ENCODE measurements around the gene GET3. TPM values are rescaled to one million over a fixed set of nuclear protein-coding genes. Genes with fewer than 3 reads are reported as not detected.

The GET3 gene
- total and polyA plus RNA-seq, 3 donors from 2014 or later, result 89.3 to 134 (median 109) TPM

Small RNAs within 50 kb of the gene (microRNA-seq; reads per million reads assigned to microRNA genes)
- gene MIR5684 (ENCODE audit: borderline number of aligned reads in 2 of 2, borderline replicate concordance in 1 of 2), result 0 reads per million in 2 donors

Small RNAs within 50 kb of the gene (small RNA-seq; reads per million reads assigned to genes)
- gene MIR5684 (0 reads per million in 2 donors), gene SNORD41 (1,171 to 1,317 reads per million in 2 donors)

Other genes with a start within 250 kb of the GET3 start
- 10 to 100 TPM; 10.7 to 18.0 TPM for gene ZNF564, start 186.0 kb upstream of the GET3 start, total RNA-seq
- gene ZNF564, start 186.0 kb upstream of the GET3 start, polyA plus RNA-seq (ENCODE audit: insufficient read depth, low read depth, low replicate concordance), result 4.6 TPM
- 10 to 100 TPM in 1 of 2 donors, 1 to 10 TPM in 1; 6.6 to 10.4 TPM for gene ZNF490, start 126.7 kb upstream of the GET3 start, total RNA-seq
- gene ZNF490, start 126.7 kb upstream of the GET3 start, polyA plus RNA-seq (ENCODE audit: insufficient read depth, low read depth, low replicate concordance), result 2.5 TPM
- 10 to 100 TPM; 16.1 to 17.2 TPM for gene ZNF791, start 126.6 kb upstream of the GET3 start, total RNA-seq
- gene ZNF791, start 126.6 kb upstream of the GET3 start, polyA plus RNA-seq (ENCODE audit: insufficient read depth, low read depth, low replicate concordance), result 9.3 TPM
- gene MAN2B1, start 70.8 kb upstream of the GET3 start, total RNA-seq, result 10 to 100 TPM; 29.7 to 30.6 TPM
- gene MAN2B1, start 70.8 kb upstream of the GET3 start, polyA plus RNA-seq (ENCODE audit: insufficient read depth, low read depth, low replicate concordance), result 45.7 TPM
- gene WDR83, start 70.7 kb upstream of the GET3 start, total RNA-seq, result 10 to 100 TPM; 15.8 to 18.3 TPM
- 23.2 TPM for gene WDR83, start 70.7 kb upstream of the GET3 start, polyA plus RNA-seq (ENCODE audit: insufficient read depth, low read depth, low replicate concordance)
- gene DHPS, start 55.6 kb upstream of the GET3 start, total RNA-seq, result 100 to 1,000 TPM in 1 of 2 donors, 10 to 100 TPM in 1; 85.9 to 119 TPM
- 50.2 TPM for gene DHPS, start 55.6 kb upstream of the GET3 start, polyA plus RNA-seq (ENCODE audit: insufficient read depth, low read depth, low replicate concordance)
- gene GNG14, start 49.5 kb upstream of the GET3 start, total RNA-seq, result 1 to 10 TPM in 1 of 2 donors, not detected in 1; 4.5 TPM
- gene GNG14, start 49.5 kb upstream of the GET3 start, polyA plus RNA-seq (ENCODE audit: insufficient read depth, low read depth, low replicate concordance), result not detected
- 10 to 100 TPM; 20.5 to 23.3 TPM for gene FBXW9, start 40.9 kb upstream of the GET3 start, total RNA-seq
- gene FBXW9, start 40.9 kb upstream of the GET3 start, polyA plus RNA-seq (ENCODE audit: insufficient read depth, low read depth, low replicate concordance), result 27.4 TPM
- gene TNPO2, start 13.6 kb upstream of the GET3 start, total RNA-seq, result 100 to 1,000 TPM; 110 to 129 TPM
- gene TNPO2, start 13.6 kb upstream of the GET3 start, polyA plus RNA-seq (ENCODE audit: insufficient read depth, low read depth, low replicate concordance), result 103 TPM
- gene TRIR, start 2.8 kb upstream of the GET3 start, total RNA-seq, result 100 to 1,000 TPM; 244 to 329 TPM
- 158 TPM for gene TRIR, start 2.8 kb upstream of the GET3 start, polyA plus RNA-seq (ENCODE audit: insufficient read depth, low read depth, low replicate concordance)
- gene BEST2, start 14.3 kb downstream of the GET3 start, total RNA-seq, result under 1 TPM; 0.50 to 0.87 TPM
- not detected for gene BEST2, start 14.3 kb downstream of the GET3 start, polyA plus RNA-seq (ENCODE audit: insufficient read depth, low read depth, low replicate concordance)
- 10 to 100 TPM; 54.4 to 63.4 TPM for gene HOOK2, start 38.1 kb downstream of the GET3 start, total RNA-seq
- 30.0 TPM for gene HOOK2, start 38.1 kb downstream of the GET3 start, polyA plus RNA-seq (ENCODE audit: insufficient read depth, low read depth, low replicate concordance)
- gene JUNB, start 54.0 kb downstream of the GET3 start, total RNA-seq, result 100 to 1,000 TPM in 1 of 2 donors, 10 to 100 TPM in 1; 75.9 to 143 TPM
- gene JUNB, start 54.0 kb downstream of the GET3 start, polyA plus RNA-seq (ENCODE audit: insufficient read depth, low read depth, low replicate concordance), result 54.5 TPM
- gene PRDX2, start 64.3 kb downstream of the GET3 start, total RNA-seq, result 100 to 1,000 TPM in 1 of 2 donors, 10 to 100 TPM in 1; 72.1 to 117 TPM
- gene PRDX2, start 64.3 kb downstream of the GET3 start, polyA plus RNA-seq (ENCODE audit: insufficient read depth, low read depth, low replicate concordance), result 87.1 TPM
- gene THSD8, start 64.6 kb downstream of the GET3 start, total RNA-seq, result 10 to 100 TPM in 1 of 2 donors, 1 to 10 TPM in 1; 3.0 to 14.0 TPM
- gene THSD8, start 64.6 kb downstream of the GET3 start, polyA plus RNA-seq (ENCODE audit: insufficient read depth, low read depth, low replicate concordance), result 27.9 TPM
- 10 to 100 TPM; 15.7 to 18.6 TPM for gene RNASEH2A, start 69.1 kb downstream of the GET3 start, total RNA-seq
- 14.1 TPM for gene RNASEH2A, start 69.1 kb downstream of the GET3 start, polyA plus RNA-seq (ENCODE audit: insufficient read depth, low read depth, low replicate concordance)
- 1 to 10 TPM; 3.8 to 5.1 TPM for gene RTBDN, start 97.1 kb downstream of the GET3 start, total RNA-seq
- gene RTBDN, start 97.1 kb downstream of the GET3 start, polyA plus RNA-seq (ENCODE audit: insufficient read depth, low read depth, low replicate concordance), result 3.7 TPM
- 1 to 10 TPM; 8.5 to 9.0 TPM for gene MAST1, start 101.0 kb downstream of the GET3 start, total RNA-seq
- gene MAST1, start 101.0 kb downstream of the GET3 start, polyA plus RNA-seq (ENCODE audit: insufficient read depth, low read depth, low replicate concordance), result 11.7 TPM
- gene DNASE2, start 144.0 kb downstream of the GET3 start, total RNA-seq, result 10 to 100 TPM in 1 of 2 donors, 1 to 10 TPM in 1; 9.0 to 17.4 TPM
- gene DNASE2, start 144.0 kb downstream of the GET3 start, polyA plus RNA-seq (ENCODE audit: insufficient read depth, low read depth, low replicate concordance), result 17.7 TPM
- gene KLF1, start 149.7 kb downstream of the GET3 start, total RNA-seq, result under 1 TPM; 0.24 to 0.31 TPM
- not detected for gene KLF1, start 149.7 kb downstream of the GET3 start, polyA plus RNA-seq (ENCODE audit: insufficient read depth, low read depth, low replicate concordance)
- gene GCDH, start 153.7 kb downstream of the GET3 start, total RNA-seq, result 10 to 100 TPM; 30.5 to 32.1 TPM
- gene GCDH, start 153.7 kb downstream of the GET3 start, polyA plus RNA-seq (ENCODE audit: insufficient read depth, low read depth, low replicate concordance), result 11.0 TPM
- gene SYCE2, start 181.8 kb downstream of the GET3 start, total RNA-seq, result 10 to 100 TPM; 12.3 to 20.4 TPM
- 61.1 TPM for gene SYCE2, start 181.8 kb downstream of the GET3 start, polyA plus RNA-seq (ENCODE audit: insufficient read depth, low read depth, low replicate concordance)
- 10 to 100 TPM; 53.8 to 65.3 TPM for gene FARSA, start 196.2 kb downstream of the GET3 start, total RNA-seq
- gene FARSA, start 196.2 kb downstream of the GET3 start, polyA plus RNA-seq (ENCODE audit: insufficient read depth, low read depth, low replicate concordance), result 55.1 TPM
- gene CALR, start 201.1 kb downstream of the GET3 start, total RNA-seq, result 100 to 1,000 TPM; 389 to 467 TPM
- gene CALR, start 201.1 kb downstream of the GET3 start, polyA plus RNA-seq (ENCODE audit: insufficient read depth, low read depth, low replicate concordance), result 538 TPM
- gene RAD23A, start 208.4 kb downstream of the GET3 start, total RNA-seq, result 100 to 1,000 TPM; 114 to 136 TPM
- gene RAD23A, start 208.4 kb downstream of the GET3 start, polyA plus RNA-seq (ENCODE audit: insufficient read depth, low read depth, low replicate concordance), result 174 TPM
- 10 to 100 TPM; 32.2 to 39.8 TPM for gene GADD45GIP1, start 219.7 kb downstream of the GET3 start, total RNA-seq
- gene GADD45GIP1, start 219.7 kb downstream of the GET3 start, polyA plus RNA-seq (ENCODE audit: insufficient read depth, low read depth, low replicate concordance), result 21.6 TPM
- gene DAND5, start 232.1 kb downstream of the GET3 start, total RNA-seq, result 1 to 10 TPM; 1.4 to 2.8 TPM
- gene DAND5, start 232.1 kb downstream of the GET3 start, polyA plus RNA-seq (ENCODE audit: insufficient read depth, low read depth, low replicate concordance), result 0.16 TPM